HepG2 (cell line): ENCODE results near the gene JPH4. TPM values are rescaled to one million over a fixed set of nuclear protein-coding genes. Genes with fewer than 3 reads are reported as not detected.

Experiments
- E2F5 ChIP-seq: sonication (generic); formaldehyde crosslinking; conservative IDR thresholded peaks from 2 replicates; pipeline ENCODE4 v1.4.0; 2020; ENCODE audit warnings: missing genetic modification reagents
- HNRNPL ChIP-seq: fragments of 200-400 bp; formaldehyde crosslinking; IDR thresholded peaks from 2 replicates; pipeline ENCODE4 v1.6.1; 2017; ENCODE audit warnings: mild to moderate bottlenecking, low read depth, low read length
- LRRFIP1 ChIP-seq: sonication (generic); formaldehyde crosslinking; conservative IDR thresholded peaks from 2 replicates; pipeline ENCODE4 v1.4.0; 2020; ENCODE audit warnings: missing genetic modification reagents
- MAFK ChIP-seq, 2 experiments: IDR thresholded peaks in 1 of 2; conservative IDR thresholded peaks in 1 of 2; 2 replicates each; pipeline ENCODE4 v1.6.1; 2011; ENCODE audit warnings: improper control_type of control experiment in 2 of 2, low read length in 2 of 2
- PHF5A ChIP-seq: IDR thresholded peaks from one replicate; pipeline ENCODE4 v1.6.1; 2018; ENCODE audit warnings: low read depth, missing genetic modification reagents; ENCODE audit not compliant: unreplicated experiment
- RORA ChIP-seq: sonication (generic); formaldehyde crosslinking; IDR thresholded peaks from 2 replicates; pipeline ENCODE4 v1.5.0; 2020; ENCODE audit warnings: mild to moderate bottlenecking, missing genetic modification reagents, moderate library complexity
- SP1 ChIP-seq, 2 experiments: fragments of 450-650 bp in 1 of 2; sonication (generic) in 1 of 2; formaldehyde crosslinking in 1 of 2; IDR thresholded peaks; 2 replicates each; pipeline versions ENCODE4 v1.4.0 to v1.6.1; 2016 to 2020; ENCODE audit warnings: missing genetic modification reagents in 1 of 2
- SUZ12 ChIP-seq: fragments of 150-350 bp; IDR thresholded peaks from 2 replicates; pipeline ENCODE4 v1.6.1; 2014; ENCODE audit warnings: low read depth, low read length
- TEF ChIP-seq: sonication (generic); formaldehyde crosslinking; IDR thresholded peaks from 2 replicates; pipeline ENCODE4 v1.5.0; 2020; ENCODE audit warnings: missing genetic modification reagents
- UBTF ChIP-seq: sonication (generic); formaldehyde crosslinking; IDR thresholded peaks from 2 replicates; pipeline ENCODE4 v1.4.0; 2020; ENCODE audit warnings: mild to moderate bottlenecking, missing genetic modification reagents
- ZFYVE20 ChIP-seq: sonication (generic); formaldehyde crosslinking; IDR thresholded peaks from 2 replicates; pipeline ENCODE4 v1.8.0; 2023; ENCODE audit warnings: low read depth, mild to moderate bottlenecking, moderate library complexity, missing genetic modification reagents, borderline replicate concordance
- ZNF335 ChIP-seq: sonication (generic); formaldehyde crosslinking; IDR thresholded peaks from 2 replicates; pipeline ENCODE4 v1.4.0; 2020; ENCODE audit warnings: missing genetic modification reagents
- ZNF484 ChIP-seq: sonication (generic); formaldehyde crosslinking; IDR thresholded peaks from 2 replicates; pipeline ENCODE4 v1.5.1; 2020; ENCODE audit warnings: mild to moderate bottlenecking, low read depth, missing genetic modification reagents, borderline replicate concordance
- ZNF616 ChIP-seq: sonication (generic); formaldehyde crosslinking; IDR thresholded peaks from 2 replicates; pipeline ENCODE4 v1.5.0; 2020; ENCODE audit warnings: low read depth, mild to moderate bottlenecking, missing genetic modification reagents
- ZNF720 ChIP-seq: sonication (generic); formaldehyde crosslinking; IDR thresholded peaks from 2 replicates; pipeline ENCODE4 v1.4.0; 2020; ENCODE audit warnings: missing genetic modification reagents
- ZNF746 ChIP-seq: sonication (generic); formaldehyde crosslinking; IDR thresholded peaks from 2 replicates; pipeline ENCODE4 v1.8.0; 2022; ENCODE audit warnings: mild to moderate bottlenecking, missing genetic modification reagents
- ZNF766 ChIP-seq: sonication (generic); formaldehyde crosslinking; IDR thresholded peaks from 2 replicates; pipeline ENCODE4 v1.5.0; 2020; ENCODE audit warnings: missing genetic modification reagents, borderline replicate concordance
- ZNF770 ChIP-seq: sonication (generic); formaldehyde crosslinking; IDR thresholded peaks from 2 replicates; pipeline ENCODE4 v1.5.0; 2020; ENCODE audit warnings: mild to moderate bottlenecking, missing genetic modification reagents
- ZSCAN29 ChIP-seq: sonication (generic); formaldehyde crosslinking; conservative IDR thresholded peaks from 2 replicates; pipeline ENCODE4 v1.4.0; 2020; ENCODE audit warnings: mild to moderate bottlenecking, missing genetic modification reagents
- polyA plus RNA-seq, 8 experiments: library from polyadenylated mRNA; depleted of rRNA in 3 of 8; stranded (reverse) in 7 of 8; unstranded in 1 of 8; fragments of >200 nt; fragmentation: Illumina TruSeq in 4 of 8; extraction: Trizol in 4 of 8; gene quantifications; 2 replicates each; pipeline versions ENCODE4 v1.2.1 to v1.2.3, GENCODE V29; 2011 to 2016; ENCODE audit warnings: low read depth in 4 of 8, missing spikeins in 1 of 8, mixed read lengths in 1 of 8; ENCODE audit not compliant: insufficient read depth in 1 of 8
- total RNA-seq, 5 experiments: library from RNA; depleted of rRNA; stranded (reverse); fragments of >200 nt; fragmentation: Illumina TruSeq; extraction: Trizol; gene quantifications; 2 replicates each; pipeline ENCODE4 v1.2.3, GENCODE V29; 2016; ENCODE audit warnings: low read depth in 1 of 5

JPH4 gene
- total and polyA plus RNA-seq, 2 of the 13 experiments (the other 11 are each of a cell fraction or from before 2014, with no cell fraction given): 0.08 to 0.22 TPM

GRCh38 chr14:23610090-23610814 lies 31.7 kb upstream of the JPH4 start (continued):
- TF ChIP-seq E2F5 (no peak), PHF5A (peak; percentile 24), ZNF766 (CRISPR knock-in tag) (no peak), UBTF (CRISPR knock-in tag) (peak; percentile 76; the same call in 1 of the 2 replicates), SUZ12 (no peak), ZFYVE20 (CRISPR knock-in tag) (no peak), SP1 (IDR thresholded peaks at IDR 0.05) (no peak), SP1 (CRISPR knock-in tag; IDR thresholded peaks at IDR 0.05) (no peak), ZNF720 (CRISPR knock-in tag) (no peak), ZNF484 (CRISPR knock-in tag) (no peak), TEF (CRISPR knock-in tag) (0 out of 2 replicates have a peak, but pooled peaks have one; percentile 57), LRRFIP1 (CRISPR knock-in tag) (no peak), HNRNPL (no peak), MAFK (conservative IDR thresholded peaks at IDR 0.05 in 1 of 2, IDR thresholded peaks at IDR 0.05 in 1 of 2; ENCODE audit: low read length in 2 of 2) (no peak; a peak in 1 of 4 replicates), ZNF770 (CRISPR knock-in tag) (no peak), ZNF616 (CRISPR knock-in tag) (no peak), ZNF335 (CRISPR knock-in tag) (no peak), ZSCAN29 (CRISPR knock-in tag) (peak; percentile 81), ZNF746 (CRISPR knock-in tag) (peak; percentile 70; the same call in 1 of the 2 replicates), RORA (CRISPR knock-in tag) (no peak)
